Measurements from ENCODE around the gene CFLAR. TPM values are rescaled to one million over a fixed set of nuclear protein-coding genes. Genes with fewer than 3 reads are reported as not detected.

The CFLAR gene
- total and polyA plus RNA-seq, 9 of the 15 experiments (the other 6 are each of a cell fraction or from before 2014, with no cell fraction given): 27.5 to 102 (median 54.0) TPM

DNA sequence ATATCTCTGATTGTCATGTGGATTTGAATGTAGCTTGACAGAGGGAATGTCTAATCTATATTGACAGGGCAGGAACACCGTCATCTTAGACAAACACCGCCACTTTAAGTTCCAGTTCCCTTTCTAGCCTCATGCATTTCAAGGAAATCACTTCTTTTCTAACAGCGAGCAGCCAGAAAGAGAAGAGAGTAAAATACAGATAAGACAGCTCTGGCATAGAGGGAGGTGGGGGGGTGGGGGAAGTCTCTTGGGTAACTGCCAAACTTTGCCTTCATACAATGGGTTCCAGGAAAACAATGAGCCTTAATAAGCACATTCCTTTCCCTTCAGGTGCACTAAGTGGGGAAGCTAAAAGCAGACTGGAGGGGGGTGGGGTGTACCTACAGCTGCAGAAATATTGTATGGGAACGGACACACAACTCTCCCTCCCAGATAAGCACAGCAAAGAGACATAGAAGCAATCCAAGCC lies 104.2 kb downstream of the CFLAR start (continued):
- TF ChIP-seq RBM14 (IDR thresholded peaks at IDR 0.05; ENCODE audit: borderline replicate concordance, insufficient read depth, low read depth, low read length): no peak
- TF ChIP-seq TARDBP (IDR thresholded peaks at IDR 0.05): no peak
- TF ChIP-seq, protein P1, sequence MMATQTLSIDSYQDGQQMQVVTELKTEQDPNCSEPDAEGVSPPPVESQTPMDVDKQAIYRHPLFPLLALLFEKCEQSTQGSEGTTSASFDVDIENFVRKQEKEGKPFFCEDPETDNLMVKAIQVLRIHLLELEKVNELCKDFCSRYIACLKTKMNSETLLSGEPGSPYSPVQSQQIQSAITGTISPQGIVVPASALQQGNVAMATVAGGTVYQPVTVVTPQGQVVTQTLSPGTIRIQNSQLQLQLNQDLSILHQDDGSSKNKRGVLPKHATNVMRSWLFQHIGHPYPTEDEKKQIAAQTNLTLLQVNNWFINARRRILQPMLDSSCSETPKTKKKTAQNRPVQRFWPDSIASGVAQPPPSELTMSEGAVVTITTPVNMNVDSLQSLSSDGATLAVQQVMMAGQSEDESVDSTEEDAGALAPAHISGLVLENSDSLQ (IDR thresholded peaks at IDR 0.05): peak; percentile 84
- TF ChIP-seq SETDB1 (IDR thresholded peaks at IDR 0.05; ENCODE audit: low read length): no peak
- TF ChIP-seq TAL1 (IDR thresholded peaks at IDR 0.05): peak; percentile 74
- TF ChIP-seq NR2C1 (IDR thresholded peaks at IDR 0.05): no peak
- no peak for TF ChIP-seq NR2C1 (tag; IDR thresholded peaks at IDR 0.05)
- TF ChIP-seq KAT2B (IDR thresholded peaks at IDR 0.05; ENCODE audit: low read depth, low read length): no peak
- TF ChIP-seq L3MBTL2 (IDR thresholded peaks at IDR 0.05): no peak
- peak; percentile 61 for TF ChIP-seq ATF7 (IDR thresholded peaks at IDR 0.05)
- TF ChIP-seq, protein P2, sequence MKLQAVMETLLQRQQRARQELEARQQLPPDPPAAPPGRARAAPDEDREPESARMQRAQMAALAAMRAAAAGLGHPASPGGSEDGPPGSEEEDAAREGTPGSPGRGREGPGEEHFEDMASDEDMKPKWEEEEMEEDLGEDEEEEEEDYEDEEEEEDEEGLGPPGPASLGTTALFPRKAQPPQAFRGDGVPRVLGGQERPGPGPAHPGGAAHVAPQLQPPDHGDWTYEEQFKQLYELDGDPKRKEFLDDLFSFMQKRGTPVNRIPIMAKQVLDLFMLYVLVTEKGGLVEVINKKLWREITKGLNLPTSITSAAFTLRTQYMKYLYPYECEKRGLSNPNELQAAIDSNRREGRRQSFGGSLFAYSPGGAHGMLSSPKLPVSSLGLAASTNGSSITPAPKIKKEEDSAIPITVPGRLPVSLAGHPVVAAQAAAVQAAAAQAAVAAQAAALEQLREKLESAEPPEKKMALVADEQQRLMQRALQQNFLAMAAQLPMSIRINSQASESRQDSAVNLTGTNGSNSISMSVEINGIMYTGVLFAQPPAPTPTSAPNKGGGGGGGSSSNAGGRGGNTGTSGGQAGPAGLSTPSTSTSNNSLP (IDR thresholded peaks at IDR 0.05; ENCODE audit: borderline replicate concordance, low read depth, low read length): 0 out of 2 replicates have a peak, but pooled peaks have one; percentile 23
- peak; percentile 62; the same call in 1 of the 2 replicates for TF ChIP-seq CTBP1 (IDR thresholded peaks at IDR 0.05; ENCODE audit: borderline replicate concordance)
- TF ChIP-seq NCOA1 (IDR thresholded peaks at IDR 0.05; ENCODE audit: low read depth): peak; percentile 52; the same call in 1 of the 2 replicates
- TF ChIP-seq, protein P3, sequence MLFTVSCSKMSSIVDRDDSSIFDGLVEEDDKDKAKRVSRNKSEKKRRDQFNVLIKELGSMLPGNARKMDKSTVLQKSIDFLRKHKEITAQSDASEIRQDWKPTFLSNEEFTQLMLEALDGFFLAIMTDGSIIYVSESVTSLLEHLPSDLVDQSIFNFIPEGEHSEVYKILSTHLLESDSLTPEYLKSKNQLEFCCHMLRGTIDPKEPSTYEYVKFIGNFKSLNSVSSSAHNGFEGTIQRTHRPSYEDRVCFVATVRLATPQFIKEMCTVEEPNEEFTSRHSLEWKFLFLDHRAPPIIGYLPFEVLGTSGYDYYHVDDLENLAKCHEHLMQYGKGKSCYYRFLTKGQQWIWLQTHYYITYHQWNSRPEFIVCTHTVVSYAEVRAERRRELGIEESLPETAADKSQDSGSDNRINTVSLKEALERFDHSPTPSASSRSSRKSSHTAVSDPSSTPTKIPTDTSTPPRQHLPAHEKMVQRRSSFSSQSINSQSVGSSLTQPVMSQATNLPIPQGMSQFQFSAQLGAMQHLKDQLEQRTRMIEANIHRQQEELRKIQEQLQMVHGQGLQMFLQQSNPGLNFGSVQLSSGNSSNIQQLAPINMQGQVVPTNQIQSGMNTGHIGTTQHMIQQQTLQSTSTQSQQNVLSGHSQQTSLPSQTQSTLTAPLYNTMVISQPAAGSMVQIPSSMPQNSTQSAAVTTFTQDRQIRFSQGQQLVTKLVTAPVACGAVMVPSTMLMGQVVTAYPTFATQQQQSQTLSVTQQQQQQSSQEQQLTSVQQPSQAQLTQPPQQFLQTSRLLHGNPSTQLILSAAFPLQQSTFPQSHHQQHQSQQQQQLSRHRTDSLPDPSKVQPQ (CRISPR knock-in tag; IDR thresholded peaks at IDR 0.05; ENCODE audit: borderline replicate concordance): no peak
- peak; percentile 43; the same call in 1 of the 2 replicates for TF ChIP-seq MTA3 (IDR thresholded peaks at IDR 0.05; ENCODE audit: borderline replicate concordance)
- no peak for TF ChIP-seq ZNF3 (CRISPR knock-in tag; IDR thresholded peaks at IDR 0.05)
- TF ChIP-seq SNRNP70 (optimal IDR thresholded peaks at IDR 0.05; ENCODE audit: low read depth, low read length): no peak
- peak; percentile 76 for TF ChIP-seq SMARCA4 (IDR thresholded peaks at IDR 0.05)
- TF ChIP-seq FOXA1 (IDR thresholded peaks at IDR 0.05; ENCODE audit: borderline replicate concordance): no peak
- no peak for TF ChIP-seq HIVEP1 (CRISPR knock-in tag; IDR thresholded peaks at IDR 0.05)
- TF ChIP-seq ETV6 (IDR thresholded peaks at IDR 0.05; ENCODE audit: borderline replicate concordance in 1 of 2, low read depth in 2 of 2, low read length in 1 of 2): peak in 1 of 2 experiments; percentile 58; a peak in 1 of 4 replicates
- no peak for TF ChIP-seq ETV6 (CRISPR knock-in tag; IDR thresholded peaks at IDR 0.05; ENCODE audit: borderline replicate concordance)
- TF ChIP-seq ZNF232 (CRISPR knock-in tag; IDR thresholded peaks at IDR 0.05): no peak
- peak; percentile 71 for TF ChIP-seq TCF3 (CRISPR knock-in tag; IDR thresholded peaks at IDR 0.05)
- TF ChIP-seq ARID1B (IDR thresholded peaks at IDR 0.05): peak; percentile 92
- TF ChIP-seq TSC22D4 (tag; IDR thresholded peaks at IDR 0.05): no peak
- TF ChIP-seq HDAC1 (IDR thresholded peaks at IDR 0.05): peak in 1 of 2 experiments; percentile 50; a peak in 1 of 4 replicates
- TF ChIP-seq ETS2 (tag; IDR thresholded peaks at IDR 0.05; ENCODE audit: borderline replicate concordance, poor library complexity, severe bottlenecking): no peak

Data from K562 (cell line).